Esophagus squamous epithelium (tissue), 5 donors: ENCODE data around the gene BBX. TPM values are rescaled to one million over a fixed set of nuclear protein-coding genes. Genes with fewer than 3 reads are reported as not detected.
A peak's percentile ranks its signal among the peaks of the same experiment; 100 is the strongest.

ENCODE experiments used
- DNase-seq: peaks from one replicate; lab custom pipeline; 2025; lab: John Stamatoyannopoulos, UW
- H3K27ac ChIP-seq, 4 donors: fragments of 200-600 bp; sonication (generic); one replicate each; pipeline ENCODE4 v1.5.1; 2016 to 2019; ENCODE audit warnings: mild to moderate bottlenecking in 1 of 4
- H3K27me3 ChIP-seq, 4 donors: fragments of 200-600 bp; sonication (generic); 1 replicate in 3 of 4; 2 replicates in 1 of 4; pipeline versions ENCODE4 v1.5.1 to v1.6.0; 2017 to 2021; ENCODE audit warnings: antibody characterized with exemption in 1 of 4
- H3K36me3 ChIP-seq, 3 donors: fragments of 200-600 bp; sonication (generic); one replicate each; pipeline ENCODE4 v1.5.1; 2016 to 2019
- H3K4me1 ChIP-seq, 3 donors: fragments of 200-600 bp; sonication (generic); one replicate each; pipeline ENCODE4 v1.5.1; 2017 to 2019
- H3K4me3 ChIP-seq, 4 donors: fragments of 200-600 bp; sonication (generic); 1 replicate in 3 of 4; 2 replicates in 1 of 4; pipeline ENCODE4 v1.5.1; 2016 to 2019; ENCODE audit warnings: mild to moderate bottlenecking in 2 of 4, moderate library complexity in 1 of 4
- H3K9me3 ChIP-seq, 3 donors: fragments of 200-600 bp; sonication (generic); one replicate each; pipeline ENCODE4 v1.5.1; 2016 to 2019
- CTCF ChIP-seq, 6 experiments: fragments of 450-650 bp in 4 of 6; fragments of 200-600 bp in 2 of 6; sonication (generic) in 2 of 6; IDR thresholded peaks; one replicate each; pipeline ENCODE4 v1.5.1; 2016 to 2019; ENCODE audit warnings: antibody characterized with exemption in 6 of 6, mild to moderate bottlenecking in 4 of 6, moderate library complexity in 4 of 6
- POLR2A ChIP-seq, 4 donors: fragments of 450-650 bp; IDR thresholded peaks; one replicate each; pipeline ENCODE4 v1.6.1; 2017; ENCODE audit warnings: antibody characterized with exemption in 4 of 4, mild to moderate bottlenecking in 4 of 4, moderate library complexity in 3 of 4
- WGBS, 2 donors: methylation state at CpG; one replicate each; pipeline ENCODE4 v1.1.5; 2018; 5-methylcytosine and 5-hydroxymethylcytosine counted together
- intact Hi-C: fragments of 100-400 bp; cut with DNase I; formaldehyde crosslinking; loops from one replicate; pipeline ENCODE4 v1.15.0; 2022
- total RNA-seq, 4 donors: library from RNA; depleted of rRNA; stranded (reverse); fragments of >200 nt; gene quantifications; one replicate each; pipeline ENCODE4 v1.1.0, GENCODE V29; 2016
- donor health status: DM: yes; HTN: yes; CAD: no.

Gene BBX
- total RNA-seq, 4 donors from 2014 or later, result 12.5 to 49.5 (median 35.8) TPM

DNA sequence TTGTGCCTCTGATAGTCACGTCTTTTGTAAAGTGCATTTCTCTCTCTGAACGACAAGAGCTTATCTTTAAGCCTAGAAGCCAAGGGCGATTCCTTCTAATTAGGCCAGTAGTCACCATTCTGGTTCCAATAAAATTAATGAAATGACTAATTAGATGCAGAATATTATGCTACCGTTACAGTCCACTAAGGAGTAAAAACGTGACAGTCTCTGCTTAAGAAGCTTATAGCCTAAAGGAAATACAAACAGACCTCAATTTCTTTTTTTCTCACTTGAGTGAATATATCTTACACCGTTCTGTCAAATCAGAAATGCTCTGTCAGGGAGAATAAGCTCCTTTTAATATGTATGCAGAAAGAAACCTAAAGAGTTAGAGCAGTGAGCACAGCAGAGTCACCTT is 332.0 kb downstream of the BBX start:
- Histone ChIP-seq H3K27ac (no peak overlapping the region), H3K36me3 (no peaks in the 10 kb centered on the region), H3K4me3 (no peak overlapping the region), H3K4me1 (no peaks in the 10 kb centered on the region), H3K27me3 (no peaks in the 10 kb centered on the region), H3K9me3 (no peaks in the 10 kb centered on the region)
- TF ChIP-seq POLR2A (IDR thresholded peaks at IDR 0.05), result no peak
- TF ChIP-seq CTCF (IDR thresholded peaks at IDR 0.05), result no peak
- intact Hi-C loops, result no loop called here
- WGBS, 2 donors, result 57 to 81% methylated on average over 6 of the region's 6 CpGs
- DNase-seq, result no peak

DNA sequence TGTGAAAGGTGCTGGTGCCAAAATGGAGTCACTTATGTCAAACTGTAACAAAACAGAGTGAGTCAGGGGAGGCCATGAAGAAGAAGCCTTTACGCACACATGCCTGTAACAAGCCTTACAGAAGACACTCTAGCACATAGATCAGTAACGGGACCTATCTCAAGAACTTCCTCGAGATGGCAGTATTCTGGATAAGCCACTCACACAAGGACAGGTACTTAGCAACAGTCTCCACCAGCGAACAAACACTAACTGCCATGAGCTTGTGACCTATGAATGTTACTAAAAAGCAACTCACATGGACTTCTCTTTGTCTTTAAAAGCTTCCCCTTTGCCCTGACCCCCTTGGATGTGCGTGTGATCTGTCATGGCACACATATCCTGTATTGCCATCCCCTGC is 332.9 kb downstream of the BBX start:
- peak in 2 of 6 experiments; percentile 10 to 16 for TF ChIP-seq CTCF (IDR thresholded peaks at IDR 0.05)
- no peak for TF ChIP-seq POLR2A (IDR thresholded peaks at IDR 0.05)
- no peak for DNase-seq
- intact Hi-C loops, result no loop called here

DNA sequence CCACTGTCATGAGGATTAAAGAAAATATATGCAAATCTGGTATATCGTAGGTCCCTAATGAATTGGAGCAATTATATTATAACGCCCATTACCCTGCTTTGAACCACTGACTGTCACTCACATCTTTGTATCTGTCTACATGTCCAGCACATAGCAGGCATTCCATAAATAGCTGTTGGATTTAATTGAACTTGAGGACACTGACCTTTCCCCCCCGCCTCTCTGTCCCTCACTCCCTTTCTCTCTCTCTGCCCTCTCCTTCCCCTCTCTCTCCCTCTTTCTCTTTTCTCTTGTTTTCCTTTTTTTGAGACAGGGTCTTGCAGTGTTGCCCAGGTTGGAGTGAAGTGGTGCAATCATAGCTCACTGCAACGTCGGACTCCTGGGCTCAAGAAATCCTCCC is 335.1 kb downstream of the BBX start:
- Histone ChIP-seq H3K36me3 (no peaks in the 10 kb centered on the region), H3K9me3 (no peaks in the 10 kb centered on the region), H3K4me1 (no peaks in the 10 kb centered on the region), H3K27ac (no peak overlapping the region), H3K27me3 (no peaks in the 10 kb centered on the region), H3K4me3 (no peak overlapping the region)
- TF ChIP-seq POLR2A (IDR thresholded peaks at IDR 0.05), result no peak
- TF ChIP-seq CTCF (IDR thresholded peaks at IDR 0.05), result no peak
- DNase-seq, result no peak
- 76 to 99% methylated on average over 3 to 5 of the region's 5 CpGs for WGBS, 2 donors
- intact Hi-C loops, result no loop called here

More for the DNA sequence above, 332.9 kb downstream of the BBX start:
- 69 to 86% methylated on average over 5 of the region's 5 CpGs for WGBS, 2 donors
- Histone ChIP-seq H3K27ac (no peak overlapping the region), H3K27me3 (no peaks in the 10 kb centered on the region), H3K4me3 (no peak overlapping the region), H3K9me3 (no peaks in the 10 kb centered on the region), H3K36me3 (no peaks in the 10 kb centered on the region), H3K4me1 (no peaks in the 10 kb centered on the region)

DNA sequence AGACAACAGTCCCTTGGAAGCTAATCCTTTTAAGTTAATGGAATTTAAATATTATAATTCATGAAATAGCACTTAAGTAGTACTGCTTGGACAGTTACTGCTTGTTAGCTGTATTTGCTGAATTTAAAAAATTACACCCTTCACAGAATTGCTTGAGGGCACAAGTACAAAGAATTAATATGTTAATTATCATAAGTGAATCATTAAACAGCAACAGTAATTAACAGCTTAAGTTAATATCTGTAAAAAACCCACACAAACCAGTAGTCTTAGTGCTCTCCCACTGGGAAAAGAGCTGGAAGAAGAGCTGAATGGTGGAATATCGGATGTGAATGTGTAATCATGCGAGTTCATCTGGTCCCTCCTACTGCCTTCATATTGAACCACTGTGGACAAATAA is 336.1 kb downstream of the BBX start:
- WGBS, 2 donors, result 81 to 93% methylated on average over 2 of the region's 2 CpGs
- no peak overlapping the region for H3K27ac ChIP-seq
- no peak for TF ChIP-seq CTCF (IDR thresholded peaks at IDR 0.05)
- TF ChIP-seq POLR2A (IDR thresholded peaks at IDR 0.05), result no peak
- no peak for DNase-seq
- no peaks in the 10 kb centered on the region for H3K27me3 ChIP-seq
- H3K4me3 ChIP-seq, result no peak overlapping the region
- intact Hi-C loops, result no loop called here
- no peaks in the 10 kb centered on the region for H3K4me1 ChIP-seq
- no peaks in the 10 kb centered on the region for H3K9me3 ChIP-seq
- no peaks in the 10 kb centered on the region for H3K36me3 ChIP-seq

Other genes starting within 250 kb of the BBX start
- gene CCDC54, start 145.5 kb upstream of the BBX start, total RNA-seq, result not detected